Measurements from ENCODE around the gene ASB8.
A peak's percentile ranks its signal among the peaks of the same experiment; 100 is the strongest.

GRCh38 chr12:48189331-48190125 is 32.2 kb upstream of the ASB8 start:
- peak; percentile 70 to 89 (median 88) for TF ChIP-seq CTCF (IDR thresholded peaks at IDR 0.05)
- no peak for TF ChIP-seq POLR2A (IDR thresholded peaks at IDR 0.05)

Measured in right lobe of liver (tissue), 4 donors.